ENCODE results near the gene NHSL1.

NHSL1 gene

GRCh38 chr6:138464085-138464484, 35.2 kb downstream of the NHSL1 start:
- no peak overlapping the region for H3K27ac ChIP-seq (ENCODE audit: low read length)
- H3K4me1 ChIP-seq (ENCODE audit: low read length): no peaks in the 10 kb centered on the region
- H3K36me3 ChIP-seq (replicated peaks; ENCODE audit: insufficient read depth, low read length): no peaks in the 10 kb centered on the region

GRCh38 chr6:138461647-138462046, 37.6 kb downstream of the NHSL1 start:
- Histone ChIP-seq H3K27me3 (replicated peaks; ENCODE audit: insufficient read depth, low read length) (no peaks in the 10 kb centered on the region), H3K9me3 (replicated peaks; ENCODE audit: insufficient read depth, low read length) (no peaks in the 10 kb centered on the region), H3K4me1 (ENCODE audit: low read length) (peaks cover under 1% of the 10 kb centered on the region; the same call in 1 of the 2 replicates), H3K27ac (ENCODE audit: low read length) (no peak overlapping the region), H3K9ac (ENCODE audit: low read length) (no peak overlapping the region), H3F3A (ENCODE audit: insufficient read depth, low read length) (no peaks in the 10 kb centered on the region), H3K79me2 (ENCODE audit: low read length) (no peaks in the 10 kb centered on the region), H4K20me1 (ENCODE audit: insufficient read depth, low read length) (no peaks in the 10 kb centered on the region), H3K9me2 (replicated peaks; ENCODE audit: insufficient read depth, low read length) (no peaks in the 10 kb centered on the region), H3K4me2 (ENCODE audit: low read depth, low read length) (no peak overlapping the region), H3K4me3 (ENCODE audit: low read length) (no peak overlapping the region), H2AFZ (ENCODE audit: low read length) (no peak overlapping the region), H3K36me3 (replicated peaks; ENCODE audit: insufficient read depth, low read length) (no peaks in the 10 kb centered on the region)
- no peak for TF ChIP-seq EZH2phosphoT487 (IDR thresholded peaks at IDR 0.05; ENCODE audit: low read length)
- TF ChIP-seq CTCF (IDR thresholded peaks at IDR 0.05; ENCODE audit: low read length): no peak
- TF ChIP-seq EZH2 (optimal IDR thresholded peaks at IDR 0.05; ENCODE audit: low read depth, low read length): no peak
- no peak for DNase-seq

More at GRCh38 chr6:138464085-138464484, 35.2 kb downstream of the NHSL1 start:
- no peak overlapping the region for H3K9ac ChIP-seq (ENCODE audit: low read length)
- H3K4me3 ChIP-seq (ENCODE audit: low read length): no peak overlapping the region
- TF ChIP-seq CTCF (IDR thresholded peaks at IDR 0.05; ENCODE audit: low read length): no peak
- no peak for TF ChIP-seq EZH2 (optimal IDR thresholded peaks at IDR 0.05; ENCODE audit: low read depth, low read length)
- TF ChIP-seq EZH2phosphoT487 (IDR thresholded peaks at IDR 0.05; ENCODE audit: low read length): no peak
- no peaks in the 10 kb centered on the region for H3K79me2 ChIP-seq (ENCODE audit: low read length)
- no peak overlapping the region for H2AFZ ChIP-seq (ENCODE audit: low read length)
- H3K9me3 ChIP-seq (replicated peaks; ENCODE audit: insufficient read depth, low read length): no peaks in the 10 kb centered on the region
- no peaks in the 10 kb centered on the region for H3K27me3 ChIP-seq (replicated peaks; ENCODE audit: insufficient read depth, low read length)
- no peaks in the 10 kb centered on the region for H4K20me1 ChIP-seq (ENCODE audit: insufficient read depth, low read length)
- H3F3A ChIP-seq (ENCODE audit: insufficient read depth, low read length): no peaks in the 10 kb centered on the region
- no peak for DNase-seq
- no peaks in the 10 kb centered on the region for H3K9me2 ChIP-seq (replicated peaks; ENCODE audit: insufficient read depth, low read length)
- no peak overlapping the region for H3K4me2 ChIP-seq (ENCODE audit: low read depth, low read length)

- Histone ChIP-seq H4K20me1 (ENCODE audit: insufficient read depth, low read length) (no peaks in the 10 kb centered on the region), H3K9ac (ENCODE audit: low read length) (no peak overlapping the region), H3K4me1 (ENCODE audit: low read length) (peaks cover 8% of the 10 kb centered on the region), H3K36me3 (replicated peaks; ENCODE audit: insufficient read depth, low read length) (no peaks in the 10 kb centered on the region), H3K4me2 (ENCODE audit: low read depth, low read length) (peak overlapping the region; percentile 73), H3K27me3 (replicated peaks; ENCODE audit: insufficient read depth, low read length) (no peaks in the 10 kb centered on the region), H3K9me2 (replicated peaks; ENCODE audit: insufficient read depth, low read length) (no peaks in the 10 kb centered on the region), H3K27ac (ENCODE audit: low read length) (peak overlapping the region; percentile 36; the same call in 1 of the 2 replicates), H3K9me3 (replicated peaks; ENCODE audit: insufficient read depth, low read length) (no peaks in the 10 kb centered on the region), H3F3A (ENCODE audit: insufficient read depth, low read length) (peaks cover 9% of the 10 kb centered on the region), H3K4me3 (ENCODE audit: low read length) (no peak overlapping the region), H3K79me2 (ENCODE audit: low read length) (no peaks in the 10 kb centered on the region), H2AFZ (ENCODE audit: low read length) (0 out of 2 replicates have a peak overlapping the region, but pooled peaks have one; percentile 0)
- TF ChIP-seq CTCF (IDR thresholded peaks at IDR 0.05; ENCODE audit: low read length): no peak
- DNase-seq: no peak
These were observed 42.9 kb downstream of the NHSL1 start for GRCh38 chr6:138456401-138456790.

Data from MM.1S (cell line).